Stimulated activated CD4-positive, alpha-beta T cell treated with anti-CD3 and anti-CD28 coated beads, Interleukin-12 subunit alpha, Interleukin-12 subunit beta, amount 100 ng/mL, for 4 hours (primary cell): ENCODE data around the gene PRND.
"Not testable (repeated sequence)": the region's sequence is repeated elsewhere in the genome, so short reads cannot be mapped to it uniquely, and the experiment has no call there.

Source experiments
- DNase-seq: peaks from one replicate; pipeline ENCODE4 v3.0.0-alpha.2; 2020

The PRND gene

GRCh38 chr20:4740774-4741431, 19.2 kb downstream of the PRND start:
- peak; percentile 63 for DNase-seq

GRCh38 chr20:4748847-4749246, 27.1 kb downstream of the PRND start:
- DNase-seq: no peak

GRCh38 chr20:4749326-4749725, 27.6 kb downstream of the PRND start:
- no peak for DNase-seq

- DNase-seq: no peak
These were observed 28.7 kb downstream of the PRND start for GRCh38 chr20:4750381-4750780.

GRCh38 chr20:4759100-4759884, 37.6 kb downstream of the PRND start:
- DNase-seq: peak; percentile 21

GRCh38 chr20:4763261-4763660, 41.6 kb downstream of the PRND start:
- DNase-seq: no peak

- no peak for DNase-seq
These were observed 42.2 kb downstream of the PRND start for GRCh38 chr20:4763723-4764510.

GRCh38 chr20:4764805-4765204, 43.1 kb downstream of the PRND start:
- no peak for DNase-seq

- DNase-seq: no peak
These were observed 44.0 kb downstream of the PRND start for GRCh38 chr20:4765681-4766080.

GRCh38 chr20:4766631-4767030, 44.9 kb downstream of the PRND start:
- DNase-seq: no peak

GRCh38 chr20:4767084-4767483, 45.4 kb downstream of the PRND start:
- DNase-seq: no peak

GRCh38 chr20:4769328-4769727, 47.6 kb downstream of the PRND start:
- DNase-seq: no peak

GRCh38 chr20:4770026-4770425, 48.3 kb downstream of the PRND start:
- DNase-seq: no peak

- DNase-seq: no peak
These were observed 49.3 kb downstream of the PRND start for GRCh38 chr20:4771004-4771403.

GRCh38 chr20:4772132-4772531, 50.4 kb downstream of the PRND start:
- no peak for DNase-seq

- DNase-seq: not testable (repeated sequence)
These were observed 51.3 kb downstream of the PRND start for GRCh38 chr20:4773014-4773413.

GRCh38 chr20:4773736-4774135, 52.0 kb downstream of the PRND start:
- DNase-seq: no peak

- DNase-seq: no peak
These were observed 52.5 kb downstream of the PRND start for GRCh38 chr20:4774207-4774606.

GRCh38 chr20:4775322-4776078, 53.8 kb downstream of the PRND start:
- DNase-seq: no peak

- no peak for DNase-seq
These were observed 54.4 kb downstream of the PRND start for GRCh38 chr20:4776079-4776630.
